ENCODE results near the gene KIF12. TPM values are rescaled to one million over a fixed set of nuclear protein-coding genes. Genes with fewer than 3 reads are reported as not detected.

Gene KIF12
- total and polyA plus RNA-seq, 2 donors (not counting 3 experiments of a cell fraction or from before 2014, with no cell fraction given): 0.46 to 0.97 TPM

DNA sequence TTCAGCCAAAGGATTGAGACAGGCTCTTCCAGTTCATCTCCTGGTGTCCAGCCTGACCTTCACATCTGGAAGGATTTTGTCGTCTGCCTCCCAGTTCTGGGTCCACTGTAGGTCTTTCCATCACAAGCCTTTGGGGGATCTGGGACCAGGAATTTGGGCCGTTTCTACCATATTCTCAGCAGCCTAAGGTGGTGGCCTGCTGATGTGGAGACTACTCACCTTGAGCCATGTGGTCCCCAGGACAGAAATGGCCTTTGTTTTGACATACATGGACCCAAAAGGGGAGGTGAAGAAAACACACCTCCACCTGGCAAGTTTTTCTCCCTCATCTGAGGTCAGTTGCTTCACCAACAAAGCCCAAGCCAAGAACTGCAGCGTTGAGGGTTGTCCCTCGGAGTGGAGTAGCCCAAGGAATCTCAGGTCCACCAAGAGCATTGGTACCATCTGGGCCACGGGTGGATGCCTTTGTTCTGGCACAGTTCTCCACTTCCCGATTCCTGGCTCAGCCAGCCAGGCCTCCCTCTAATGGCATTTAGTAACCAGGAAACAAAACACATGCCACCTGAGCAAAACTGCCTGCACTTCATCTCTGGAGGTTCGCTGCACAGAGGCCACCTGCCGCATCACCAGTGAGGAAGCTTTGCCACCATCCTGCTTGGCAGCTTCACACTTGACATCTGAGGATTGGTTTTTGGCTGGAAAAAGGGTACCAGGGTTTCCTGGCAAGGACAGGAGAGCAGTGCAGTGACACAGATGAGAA is 45.7 kb downstream of the KIF12 start:
- Histone ChIP-seq H2AFZ (ENCODE audit: low read depth, low read length) (no peak overlapping the region), H4K20me1 (replicated peaks; ENCODE audit: control insufficient read depth, extremely low read depth, insufficient read depth, low read length) (no peaks in the 10 kb centered on the region), H3K9me3 (replicated peaks; ENCODE audit: control insufficient read depth, insufficient read depth, low read length) (no peaks in the 10 kb centered on the region), H3K36me3 (ENCODE audit: control insufficient read depth in 2 of 2, extremely low read depth in 1 of 2, insufficient read depth in 2 of 2, low read length in 2 of 2) (peaks cover 9 to 40% of the 10 kb centered on the region in 2 experiments), H3K27me3 (ENCODE audit: control insufficient read depth in 2 of 2, insufficient read depth in 2 of 2, low read length in 2 of 2) (no peaks in the 10 kb centered on the region), H3K27ac (ENCODE audit: insufficient read depth, low read depth, low read length) (no peak overlapping the region), H3K4me3 (replicated peaks in 1 of 3; ENCODE audit: insufficient read depth in 1 of 3, low read depth in 1 of 3, low read length in 3 of 3) (no peak overlapping the region), H3K9ac (replicated peaks; ENCODE audit: extremely low read depth, insufficient read depth, low read length) (no peak overlapping the region), H3K79me2 (ENCODE audit: control insufficient read depth, insufficient read depth, low read length) (no peaks in the 10 kb centered on the region), H3K9me1 (replicated peaks; ENCODE audit: control insufficient read depth, extremely low read depth, insufficient read depth, low read length) (no peaks in the 10 kb centered on the region), H3K4me2 (ENCODE audit: insufficient read depth, low read length) (no peak overlapping the region), H3K4me1 (ENCODE audit: control insufficient read depth, extremely low read depth, insufficient read depth, low read length) (no peaks in the 10 kb centered on the region)
- dilution Hi-C loops (cut with MboI; ENCODE audit: extremely low pct_ligation_motif_present, low sequenced_read_pairs): no loop called here
- DNase-seq (ENCODE audit: low read depth, low spot score) (no peak), FAIRE-seq (no peak)
- TF ChIP-seq GATA2 (IDR thresholded peaks at IDR 0.05; ENCODE audit: insufficient read depth, insufficient read length, low read depth, low read length): no peak
- intact Hi-C loops (cut with micrococcal nuclease): no loop called here
- ChIA-PET POLR2A (no interaction called here), CTCF (no interaction called here)
- BruUV-seq (replicated peaks): no TSS peak

DNA sequence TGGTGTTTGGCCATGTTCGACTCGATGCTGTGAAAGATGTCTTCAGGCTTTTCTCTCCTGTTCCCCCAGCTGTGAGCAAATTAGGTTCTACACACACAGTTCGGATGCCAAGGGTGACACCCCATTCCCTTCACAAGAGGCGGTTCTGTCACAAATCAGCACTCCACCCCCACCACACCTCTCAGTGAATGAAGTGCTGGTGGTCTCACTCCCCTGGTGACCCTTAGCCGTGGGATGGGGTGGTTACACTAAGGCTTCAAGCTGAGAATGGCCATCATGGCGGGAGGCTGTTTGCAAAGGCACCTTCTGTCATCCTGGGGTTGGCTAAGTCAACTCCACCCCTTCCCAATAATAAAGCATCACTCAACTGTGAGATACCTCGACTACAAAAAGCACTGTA is 47.4 kb downstream of the KIF12 start:
- dilution Hi-C loops (cut with MboI; ENCODE audit: extremely low pct_ligation_motif_present, low sequenced_read_pairs) (no loop called here), intact Hi-C loops (cut with micrococcal nuclease) (no loop called here)
- H3K4me1 ChIP-seq (ENCODE audit: control insufficient read depth, extremely low read depth, insufficient read depth, low read length): peaks cover 3% of the 10 kb centered on the region
- no peak overlapping the region for H2AFZ ChIP-seq (ENCODE audit: low read depth, low read length)
- H3K9ac ChIP-seq (replicated peaks; ENCODE audit: extremely low read depth, insufficient read depth, low read length): no peak overlapping the region
- BruUV-seq (replicated peaks): no TSS peak
- H3K9me3 ChIP-seq (replicated peaks; ENCODE audit: control insufficient read depth, insufficient read depth, low read length): no peaks in the 10 kb centered on the region
- TF ChIP-seq MYC (IDR thresholded peaks at IDR 0.05; ENCODE audit: low read depth, low read length): no peak
- TF ChIP-seq, protein P1, sequence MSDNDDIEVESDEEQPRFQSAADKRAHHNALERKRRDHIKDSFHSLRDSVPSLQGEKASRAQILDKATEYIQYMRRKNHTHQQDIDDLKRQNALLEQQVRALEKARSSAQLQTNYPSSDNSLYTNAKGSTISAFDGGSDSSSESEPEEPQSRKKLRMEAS (IDR thresholded peaks at IDR 0.05; ENCODE audit: insufficient read depth, insufficient read length): no peak
- TF ChIP-seq POLR2AphosphoS5 (IDR thresholded peaks at IDR 0.05; ENCODE audit: insufficient read depth, low read depth, low read length): no peak
- TF ChIP-seq JUN (IDR thresholded peaks at IDR 0.05; ENCODE audit: borderline replicate concordance, insufficient read depth, insufficient read length, low read depth): no peak
- no peak for TF ChIP-seq EZH2 (IDR thresholded peaks at IDR 0.05; ENCODE audit: borderline replicate concordance, low read depth, low read length, severe bottlenecking)
- TF ChIP-seq, protein P2, sequence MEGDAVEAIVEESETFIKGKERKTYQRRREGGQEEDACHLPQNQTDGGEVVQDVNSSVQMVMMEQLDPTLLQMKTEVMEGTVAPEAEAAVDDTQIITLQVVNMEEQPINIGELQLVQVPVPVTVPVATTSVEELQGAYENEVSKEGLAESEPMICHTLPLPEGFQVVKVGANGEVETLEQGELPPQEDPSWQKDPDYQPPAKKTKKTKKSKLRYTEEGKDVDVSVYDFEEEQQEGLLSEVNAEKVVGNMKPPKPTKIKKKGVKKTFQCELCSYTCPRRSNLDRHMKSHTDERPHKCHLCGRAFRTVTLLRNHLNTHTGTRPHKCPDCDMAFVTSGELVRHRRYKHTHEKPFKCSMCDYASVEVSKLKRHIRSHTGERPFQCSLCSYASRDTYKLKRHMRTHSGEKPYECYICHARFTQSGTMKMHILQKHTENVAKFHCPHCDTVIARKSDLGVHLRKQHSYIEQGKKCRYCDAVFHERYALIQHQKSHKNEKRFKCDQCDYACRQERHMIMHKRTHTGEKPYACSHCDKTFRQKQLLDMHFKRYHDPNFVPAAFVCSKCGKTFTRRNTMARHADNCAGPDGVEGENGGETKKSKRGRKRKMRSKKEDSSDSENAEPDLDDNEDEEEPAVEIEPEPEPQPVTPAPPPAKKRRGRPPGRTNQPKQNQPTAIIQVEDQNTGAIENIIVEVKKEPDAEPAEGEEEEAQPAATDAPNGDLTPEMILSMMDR (IDR thresholded peaks at IDR 0.05; ENCODE audit: extremely low read depth in 1 of 2, insufficient read depth in 1 of 2, low read depth in 1 of 2, low read length in 2 of 2): no peak
- no peak for TF ChIP-seq POLR2A (IDR thresholded peaks at IDR 0.05; ENCODE audit: low read depth, low read length)
- TF ChIP-seq FOS (IDR thresholded peaks at IDR 0.05; ENCODE audit: borderline replicate concordance, insufficient read depth, low read length): no peak
- TF ChIP-seq GATA2 (IDR thresholded peaks at IDR 0.05; ENCODE audit: insufficient read depth, insufficient read length, low read depth, low read length): no peak
- no peak overlapping the region for H3K4me2 ChIP-seq (ENCODE audit: insufficient read depth, low read length)
- H3K27ac ChIP-seq (ENCODE audit: insufficient read depth, low read depth, low read length): no peak overlapping the region
- H3K79me2 ChIP-seq (ENCODE audit: control insufficient read depth, insufficient read depth, low read length): no peaks in the 10 kb centered on the region
- H3K4me3 ChIP-seq (replicated peaks in 1 of 3; ENCODE audit: insufficient read depth in 1 of 3, low read depth in 1 of 3, low read length in 3 of 3): no peak overlapping the region
- CTCF ChIA-PET: interaction anchor here (1.4 kb wide), 2 partner anchors 250 to 314 kb away, joined by 3 to 4 read pairs; no protein-coding TSS in a partner anchor
- H3K36me3 ChIP-seq (ENCODE audit: control insufficient read depth in 2 of 2, extremely low read depth in 1 of 2, insufficient read depth in 2 of 2, low read length in 2 of 2): peaks cover 21 to 43% of the 10 kb centered on the region in 2 experiments
- no peaks in the 10 kb centered on the region for H3K27me3 ChIP-seq (ENCODE audit: control insufficient read depth in 2 of 2, insufficient read depth in 2 of 2, low read length in 2 of 2)
- H4K20me1 ChIP-seq (replicated peaks; ENCODE audit: control insufficient read depth, extremely low read depth, insufficient read depth, low read length): no peaks in the 10 kb centered on the region
- no peaks in the 10 kb centered on the region for H3K9me1 ChIP-seq (replicated peaks; ENCODE audit: control insufficient read depth, extremely low read depth, insufficient read depth, low read length)
- FAIRE-seq (no peak), DNase-seq (ENCODE audit: low read depth, low spot score) (no peak)
- POLR2A ChIA-PET: no interaction called here
